GM10248 (cell line): ENCODE measurements around the gene CYBB.

Source experiments
- CTCF ChIA-PET: fragments of 300-600 bp; sonication (Branson Sonifier 250); formaldehyde crosslinking; extraction: SDS; loops from one replicate; lab custom pipeline; 2021; ENCODE audit warnings: antibody characterized with exemption; lab: Yijun Ruan, JAX
- POLR2A ChIA-PET: fragments of 350-650 bp; sonication (Branson Sonifier 250); formaldehyde crosslinking; extraction: SDS; loops from one replicate; lab custom pipeline; 2020; ENCODE audit warnings: antibody characterized with exemption; lab: Yijun Ruan, JAX
- DNase-seq: peaks from one replicate; pipeline ENCODE4 v3.0.0; 2012; ENCODE audit errors: extremely low spot score
- TF ChIP-seq, protein P1 (sequence below): IDR thresholded peaks from 2 replicates; pipeline ENCODE4 v1.5.1; 2012; ENCODE audit warnings: mild to moderate bottlenecking, low read depth; ENCODE audit errors: extremely low read depth, missing control alignments, control extremely low read depth

Gene CYBB

DNA sequence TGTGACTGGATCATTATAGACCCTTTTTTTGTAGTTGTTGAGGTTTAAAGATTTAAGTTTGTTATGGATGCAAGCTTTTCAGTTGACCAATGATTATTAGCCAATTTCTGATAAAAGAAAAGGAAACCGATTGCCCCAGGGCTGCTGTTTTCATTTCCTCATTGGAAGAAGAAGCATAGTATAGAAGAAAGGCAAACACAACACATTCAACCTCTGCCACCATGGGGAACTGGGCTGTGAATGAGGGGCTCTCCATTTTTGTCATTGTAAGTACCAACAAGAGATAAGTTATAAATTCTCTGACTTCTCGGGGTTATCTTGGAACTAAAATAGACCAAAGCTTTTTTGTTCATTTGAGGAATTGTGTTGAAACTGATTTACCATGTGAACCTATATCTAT lies at the start of gene CYBB:
Gene CYBB, plus strand, starts transcription at position 203 of the 400 bp plus-strand sequence. Its CDS starts 19 bp downstream, at position 222.
- DNase-seq: no peak
- CTCF ChIA-PET: interaction anchor here (1.1 to 3.6 kb wide), 3 partner anchors 11 to 34 kb away, joined by 3 to 25 read pairs (median 4); no protein-coding TSS in a partner anchor
- TF ChIP-seq, protein P1, sequence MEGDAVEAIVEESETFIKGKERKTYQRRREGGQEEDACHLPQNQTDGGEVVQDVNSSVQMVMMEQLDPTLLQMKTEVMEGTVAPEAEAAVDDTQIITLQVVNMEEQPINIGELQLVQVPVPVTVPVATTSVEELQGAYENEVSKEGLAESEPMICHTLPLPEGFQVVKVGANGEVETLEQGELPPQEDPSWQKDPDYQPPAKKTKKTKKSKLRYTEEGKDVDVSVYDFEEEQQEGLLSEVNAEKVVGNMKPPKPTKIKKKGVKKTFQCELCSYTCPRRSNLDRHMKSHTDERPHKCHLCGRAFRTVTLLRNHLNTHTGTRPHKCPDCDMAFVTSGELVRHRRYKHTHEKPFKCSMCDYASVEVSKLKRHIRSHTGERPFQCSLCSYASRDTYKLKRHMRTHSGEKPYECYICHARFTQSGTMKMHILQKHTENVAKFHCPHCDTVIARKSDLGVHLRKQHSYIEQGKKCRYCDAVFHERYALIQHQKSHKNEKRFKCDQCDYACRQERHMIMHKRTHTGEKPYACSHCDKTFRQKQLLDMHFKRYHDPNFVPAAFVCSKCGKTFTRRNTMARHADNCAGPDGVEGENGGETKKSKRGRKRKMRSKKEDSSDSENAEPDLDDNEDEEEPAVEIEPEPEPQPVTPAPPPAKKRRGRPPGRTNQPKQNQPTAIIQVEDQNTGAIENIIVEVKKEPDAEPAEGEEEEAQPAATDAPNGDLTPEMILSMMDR: no peak
- POLR2A ChIA-PET: no interaction called here

DNA sequence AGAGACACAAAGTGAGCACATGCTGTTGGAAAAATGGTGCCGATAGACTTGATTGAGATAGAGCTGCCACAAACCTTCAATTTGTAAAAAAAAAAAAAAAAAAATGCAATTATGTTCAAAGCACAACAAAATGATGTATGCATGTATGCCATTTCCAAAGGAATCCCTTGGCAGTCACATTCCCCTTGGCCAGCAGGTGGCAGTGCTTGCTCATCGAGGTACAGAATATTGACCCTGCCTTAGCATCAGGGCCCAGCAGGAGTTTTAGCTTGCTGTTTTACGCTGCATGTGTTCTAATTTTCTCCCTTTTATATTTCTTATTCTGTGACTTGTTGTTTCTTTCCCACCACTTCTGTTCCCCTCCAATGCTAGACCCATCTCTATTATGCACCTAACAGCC lies 34.5 kb upstream of the CYBB start:
- CTCF ChIA-PET: interaction anchor here (0.6 to 6.2 kb wide), 33 partner anchors 9 to 446 kb away, joined by 3 to 146 read pairs (median 5); partner anchors contain the start of genes CYBB and DYNLT3
- peak; percentile 42 for DNase-seq
- POLR2A ChIA-PET: no interaction called here
- TF ChIP-seq, protein P1: peak; percentile 59

DNA sequence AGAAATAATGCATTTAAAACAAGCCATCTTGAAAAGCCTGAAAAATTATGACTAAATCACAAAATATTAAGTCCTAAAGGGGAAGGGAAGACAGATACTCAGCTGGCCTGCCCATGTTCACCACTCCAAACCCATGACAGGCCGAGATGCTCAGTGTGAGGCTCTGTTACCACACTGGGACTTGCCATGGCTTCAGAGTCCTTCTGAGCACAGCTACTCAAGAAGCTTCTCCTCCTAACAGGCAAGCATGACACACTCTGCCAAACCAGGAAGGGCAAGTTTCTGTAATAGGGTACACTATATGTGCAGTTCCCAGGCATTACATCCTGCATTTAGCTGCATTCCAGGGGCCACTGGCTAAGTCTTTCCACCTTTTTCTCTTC lies 34.0 kb upstream of the CYBB start:
- ChIA-PET POLR2A (no interaction called here), CTCF (interaction anchor here (0.6 to 6.2 kb wide), 32 partner anchors 8 to 429 kb away, joined by 3 to 146 read pairs (median 6); partner anchors contain the start of genes CYBB and DYNLT3)
- TF ChIP-seq, protein P1: no peak
- no peak for DNase-seq

DNA sequence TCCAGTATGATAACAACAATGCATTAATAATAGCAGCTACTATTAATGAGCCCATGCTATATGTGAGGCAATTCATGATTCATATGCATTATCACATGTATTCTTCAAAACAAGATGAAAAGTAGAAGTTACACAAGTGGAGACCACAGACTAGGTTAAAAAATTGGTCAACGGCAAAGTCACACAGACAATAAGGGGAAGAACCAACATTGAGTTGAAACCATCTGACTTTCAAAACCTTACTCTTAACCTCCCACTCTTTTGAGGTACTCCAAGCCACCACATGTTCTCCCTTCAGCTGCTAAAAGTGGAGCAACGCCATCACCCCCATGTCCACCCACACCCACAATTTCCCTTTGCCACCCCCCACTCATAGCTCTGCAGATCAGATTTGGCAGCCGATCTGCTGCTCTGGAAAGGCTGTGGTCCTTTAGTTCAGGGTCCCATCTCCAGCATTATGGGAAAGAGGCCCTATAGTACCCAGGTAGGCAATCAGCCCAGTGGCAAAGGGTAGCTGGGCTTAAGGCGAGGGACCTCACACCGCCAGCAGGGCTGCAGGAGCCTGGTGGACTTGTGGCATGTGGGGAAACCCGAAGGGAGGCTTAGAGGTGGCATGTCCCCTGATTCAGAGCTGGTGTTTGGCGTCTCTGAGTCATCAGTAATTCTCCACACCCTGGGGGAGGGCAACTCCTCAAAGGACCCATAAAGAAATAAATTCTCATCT lies 33.5 kb upstream of the CYBB start:
- DNase-seq: peak; percentile 45
- TF ChIP-seq, protein P1: no peak
- CTCF ChIA-PET: interaction anchor here (0.8 to 6.2 kb wide), 27 partner anchors 8 to 428 kb away, joined by 3 to 146 read pairs (median 6); partner anchors contain the start of gene CYBB
- POLR2A ChIA-PET: no interaction called here

DNA sequence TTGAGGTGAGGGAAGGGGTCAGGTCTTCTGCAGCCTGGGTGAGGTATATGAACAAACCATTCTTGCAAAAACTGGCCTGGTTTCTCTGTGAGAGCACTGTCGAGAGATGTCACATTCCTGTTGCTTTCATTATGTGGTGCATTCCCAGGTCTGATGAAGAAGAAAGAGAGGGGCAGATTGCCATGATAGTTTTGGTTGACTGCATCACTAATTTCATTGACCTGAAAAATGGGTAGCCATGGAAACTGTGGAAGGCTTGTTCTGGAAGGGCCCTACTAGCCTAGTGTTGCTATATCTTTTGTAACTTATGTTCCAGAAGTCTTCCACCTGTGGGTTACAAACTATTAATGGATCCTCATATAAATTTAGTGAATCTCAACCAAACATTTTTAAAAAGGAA lies 32.9 kb upstream of the CYBB start:
- no peak for DNase-seq
- TF ChIP-seq, protein P1: no peak
- ChIA-PET POLR2A (no interaction called here), CTCF (interaction anchor here (0.9 to 6.2 kb wide), 12 partner anchors 10 to 420 kb away, joined by 6 to 146 read pairs (median 10); partner anchors contain the start of gene CYBB)

DNA sequence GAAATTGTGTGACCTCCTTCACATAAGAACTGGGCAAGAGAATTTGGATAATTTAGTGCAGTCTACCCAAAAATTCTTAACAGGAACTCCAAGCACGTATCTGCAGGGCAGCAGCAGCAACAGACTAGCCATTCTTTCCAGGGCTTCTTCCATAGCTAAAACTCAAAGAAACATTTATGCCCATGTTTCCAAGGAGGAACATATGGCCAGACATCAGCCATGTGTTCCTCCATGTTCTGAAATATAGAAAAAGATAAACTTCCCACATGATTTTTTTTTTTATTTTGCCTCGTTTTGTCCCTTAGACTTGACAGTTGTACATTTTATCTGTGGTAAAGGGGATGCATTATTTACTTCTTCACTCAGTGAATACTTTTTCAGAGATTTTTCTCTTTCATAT lies 27.6 kb upstream of the CYBB start:
- ChIA-PET CTCF (interaction anchor here (4.0 kb wide), 1 partner anchor 72 kb away, joined by 16 read pairs; no protein-coding TSS in a partner anchor), POLR2A (no interaction called here)
- DNase-seq: no peak
- TF ChIP-seq, protein P1: no peak
